OCI-LY3 (cell line): ENCODE measurements around the gene C12orf75.

Experiments
- CTCF ChIP-seq: fragments of 200-600, 300-600 bp; sonication (generic); IDR thresholded peaks from 2 replicates; pipeline ENCODE4 v1.5.1; 2014; ENCODE audit warnings: antibody characterized with exemption, low read length, low read depth
- EZH2phosphoT487 ChIP-seq: fragments of 200-600 bp; shearing (Covaris generic); IDR thresholded peaks from 2 replicates; pipeline ENCODE4 v1.6.1; 2018; ENCODE audit warnings: antibody characterized with exemption, mixed run types, low read depth

GRCh38 chr12:105355752-105356151 lies 25.3 kb downstream of the C12orf75 start:
- no peak for TF ChIP-seq EZH2phosphoT487
- TF ChIP-seq CTCF, result no peak
